ENCODE data around the gene NCKAP5. TPM values are rescaled to one million over a fixed set of nuclear protein-coding genes. Genes with fewer than 3 reads are reported as not detected.

Gene NCKAP5
- total and polyA plus RNA-seq, 10 donors = 0.39 to 6.0 (median 3.3) TPM

GRCh38 chr2:132998221-132998620 is 570.0 kb downstream of the NCKAP5 start:
- no peak for DNase-seq
- H3K9me3 ChIP-seq = peaks cover 0 to 13% (median 3%) of the 10 kb centered on the region in 8 donors
- no peak overlapping the region for H3K27ac ChIP-seq
- H3K36me3 ChIP-seq = no peaks in the 10 kb centered on the region
- TF ChIP-seq POLR2A (IDR thresholded peaks at IDR 0.05) (no peak), POLR2AphosphoS5 (IDR thresholded peaks at IDR 0.05) (no peak), CTCF (IDR thresholded peaks at IDR 0.05 in 8 of 11, conservative IDR thresholded peaks at IDR 0.05 in 3 of 11) (no peak)
- H3K4me1 ChIP-seq = no peaks in the 10 kb centered on the region
- no peak overlapping the region for H3K4me3 ChIP-seq
- intact Hi-C loops (cut with DNase I; ENCODE audit: low total_unique reads) = no loop called here
- no peaks in the 10 kb centered on the region for H3K27me3 ChIP-seq (replicated peaks in 1 of 7)

DNA sequence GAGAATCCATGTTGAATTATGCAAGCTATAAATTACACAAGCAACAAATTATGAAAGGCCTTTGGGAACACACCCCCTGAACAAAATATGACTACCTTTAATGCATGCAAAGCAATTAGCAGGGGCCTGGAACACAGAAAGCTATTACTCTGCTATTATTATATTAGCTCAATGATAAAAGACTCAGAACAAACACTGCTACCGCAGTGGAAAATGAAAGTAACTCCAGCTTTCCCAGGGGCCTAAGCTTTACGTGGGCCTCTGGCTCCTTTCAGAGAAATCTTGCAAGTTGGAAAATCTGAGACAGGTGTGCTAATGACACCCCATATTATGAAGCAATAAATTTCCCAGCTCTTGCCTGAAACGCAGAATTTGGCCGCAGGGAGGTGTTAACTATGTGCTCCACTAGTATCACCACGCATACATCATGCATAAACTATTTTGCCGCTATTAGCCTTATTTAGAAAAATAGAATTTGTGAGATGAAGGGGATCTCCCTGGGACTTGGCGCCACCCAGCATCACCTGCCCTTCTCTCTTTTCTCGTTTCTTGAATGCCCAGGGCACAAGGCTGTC is 576.7 kb downstream of the NCKAP5 start:
- no peak overlapping the region for H3K4me3 ChIP-seq
- no peaks in the 10 kb centered on the region for H3K27me3 ChIP-seq (replicated peaks in 1 of 7)
- no peak for DNase-seq
- H3K4me1 ChIP-seq = no peaks in the 10 kb centered on the region
- TF ChIP-seq CTCF (IDR thresholded peaks at IDR 0.05 in 8 of 11, conservative IDR thresholded peaks at IDR 0.05 in 3 of 11) (no peak), POLR2A (IDR thresholded peaks at IDR 0.05) (no peak), POLR2AphosphoS5 (IDR thresholded peaks at IDR 0.05) (no peak)
- 75 to 80% (median 78%) methylated on average over 8 of the region's 8 CpGs for WGBS, 5 donors
- no peaks in the 10 kb centered on the region for H3K9me3 ChIP-seq
- H3K36me3 ChIP-seq = no peaks in the 10 kb centered on the region
- intact Hi-C loops (cut with DNase I; ENCODE audit: low total_unique reads) = no loop called here
- no peak overlapping the region for H3K27ac ChIP-seq

DNA sequence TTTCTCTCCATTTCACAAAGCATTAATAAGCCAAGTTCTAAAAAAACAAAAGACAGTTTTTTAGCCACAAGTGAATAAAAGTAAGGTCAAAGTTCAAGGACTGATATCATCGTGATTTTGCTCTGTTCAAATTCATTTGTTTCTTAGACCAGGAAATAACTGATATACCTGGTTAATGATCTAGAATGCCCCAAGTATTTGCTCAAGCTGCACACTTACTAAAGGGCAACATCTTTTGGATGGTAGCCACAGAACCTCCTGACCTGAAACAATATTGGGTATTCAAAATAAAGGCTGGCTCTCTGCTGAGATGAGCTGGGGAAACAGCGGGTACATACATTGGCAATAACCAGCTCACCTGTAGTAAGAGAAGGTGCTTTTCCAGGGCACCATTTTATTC is 583.5 kb downstream of the NCKAP5 start:
- H3K4me1 ChIP-seq = no peaks in the 10 kb centered on the region
- no peaks in the 10 kb centered on the region for H3K27me3 ChIP-seq (replicated peaks in 1 of 7)
- intact Hi-C loops (cut with DNase I; ENCODE audit: low total_unique reads) = no loop called here
- H3K9me3 ChIP-seq = no peaks in the 10 kb centered on the region
- H3K36me3 ChIP-seq = no peaks in the 10 kb centered on the region
- WGBS, 5 donors = 71 to 80% (median 78%) methylated on average over 2 of the region's 2 CpGs
- no peak overlapping the region for H3K4me3 ChIP-seq
- DNase-seq = no peak
- TF ChIP-seq POLR2AphosphoS5 (IDR thresholded peaks at IDR 0.05) (no peak), POLR2A (IDR thresholded peaks at IDR 0.05) (no peak), CTCF (IDR thresholded peaks at IDR 0.05 in 8 of 11, conservative IDR thresholded peaks at IDR 0.05 in 3 of 11) (no peak)
- no peak overlapping the region for H3K27ac ChIP-seq

DNA sequence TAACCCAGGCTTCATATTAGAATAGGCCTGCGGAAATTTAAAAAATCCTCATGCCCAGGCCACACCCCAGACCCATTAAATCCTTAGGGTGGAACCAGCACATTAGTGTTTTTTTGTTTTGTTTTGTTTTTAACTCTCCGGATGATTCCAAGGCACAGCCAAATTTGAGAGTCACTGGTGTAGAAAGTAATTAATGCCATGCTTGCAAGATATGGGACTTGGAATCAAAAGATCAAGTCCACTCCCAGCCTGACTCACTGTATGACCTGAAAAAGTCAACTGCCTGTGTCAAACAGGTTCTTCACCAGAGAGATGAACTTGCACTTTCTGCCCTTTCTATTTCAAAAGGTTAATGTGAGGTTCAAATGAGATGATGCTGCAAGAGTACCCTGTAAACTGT is 588.0 kb downstream of the NCKAP5 start:
- no peaks in the 10 kb centered on the region for H3K9me3 ChIP-seq
- no peaks in the 10 kb centered on the region for H3K36me3 ChIP-seq
- no peak overlapping the region for H3K27ac ChIP-seq
- no peak for DNase-seq
- no peaks in the 10 kb centered on the region for H3K27me3 ChIP-seq (replicated peaks in 1 of 7)
- 50 to 97% (median 68%) methylated on average over 2 of the region's 2 CpGs for WGBS, 5 donors
- intact Hi-C loops (cut with DNase I; ENCODE audit: low total_unique reads) = no loop called here
- TF ChIP-seq CTCF (IDR thresholded peaks at IDR 0.05 in 8 of 11, conservative IDR thresholded peaks at IDR 0.05 in 3 of 11) (no peak), POLR2AphosphoS5 (IDR thresholded peaks at IDR 0.05) (no peak), POLR2A (IDR thresholded peaks at IDR 0.05) (no peak)
- no peak overlapping the region for H3K4me3 ChIP-seq
- H3K4me1 ChIP-seq = peaks cover 0 to 6% (median 0%) of the 10 kb centered on the region in 6 donors

All from spleen (tissue), 11 donors.